ENCODE results near the gene WNT8B.

The WNT8B gene

GRCh38 chr10:100485366-100485765, 22.6 kb downstream of the WNT8B start:
- no peak for DNase-seq
- TF ChIP-seq CTCF (IDR thresholded peaks at IDR 0.05), result no peak
- peaks cover 64% of the 10 kb centered on the region for H3K27me3 Mint-ChIP-seq (ENCODE audit: low read depth, poor library complexity)
- H3K4me1 Mint-ChIP-seq, result peaks cover 46% of the 10 kb centered on the region
- H3K4me3 Mint-ChIP-seq, result peak overlapping the region; percentile 53
- H3K27ac Mint-ChIP-seq, result no peak overlapping the region
- H3K9me3 Mint-ChIP-seq, result no peaks in the 10 kb centered on the region
- peaks cover 31% of the 10 kb centered on the region for H3K36me3 Mint-ChIP-seq (ENCODE audit: low read depth)

DNA sequence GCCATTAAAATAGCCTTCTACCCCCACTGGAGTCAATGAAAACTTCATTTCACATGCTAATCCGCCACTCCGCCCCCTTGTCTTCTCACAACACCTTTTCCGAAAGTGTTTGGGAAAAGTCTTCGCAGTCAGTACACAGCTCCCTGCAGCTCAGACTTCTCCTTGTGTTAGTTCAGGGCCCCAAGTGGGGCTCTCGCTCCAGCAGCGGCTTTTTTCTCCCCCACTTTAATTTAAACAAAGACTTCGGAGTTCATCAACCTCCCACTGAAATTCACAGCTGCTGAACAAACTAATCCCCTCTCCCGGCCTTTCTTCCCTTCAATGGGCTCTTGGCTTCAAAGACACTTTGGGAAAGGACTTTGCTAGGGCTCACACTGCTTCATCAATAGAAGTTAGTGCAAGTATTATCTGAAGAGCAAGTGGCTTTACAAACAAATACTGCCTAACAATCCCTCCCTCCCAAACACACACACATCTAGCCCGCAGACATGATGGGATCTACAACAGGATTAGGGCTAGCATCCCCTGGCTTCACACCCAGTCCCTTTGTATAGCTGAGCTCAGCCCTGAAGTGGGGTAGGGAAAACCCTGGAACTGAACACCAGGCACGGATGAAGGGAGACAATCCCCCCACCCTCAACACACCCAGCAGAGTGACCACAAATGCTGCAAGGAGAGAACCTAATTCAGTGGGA, 23.1 kb downstream of the WNT8B start:
- no peaks in the 10 kb centered on the region for H3K9me3 Mint-ChIP-seq
- no peak for TF ChIP-seq CTCF (IDR thresholded peaks at IDR 0.05)
- peaks cover 43% of the 10 kb centered on the region for H3K4me1 Mint-ChIP-seq
- peaks cover 61% of the 10 kb centered on the region for H3K27me3 Mint-ChIP-seq (ENCODE audit: low read depth, poor library complexity)
- DNase-seq, result no peak
- H3K27ac Mint-ChIP-seq, result no peak overlapping the region
- H3K36me3 Mint-ChIP-seq (ENCODE audit: low read depth), result peaks cover 36% of the 10 kb centered on the region
- H3K4me3 Mint-ChIP-seq, result peak overlapping the region; percentile 53

GRCh38 chr10:100487529-100487928, 24.7 kb downstream of the WNT8B start:
- peaks cover 39% of the 10 kb centered on the region for H3K36me3 Mint-ChIP-seq (ENCODE audit: low read depth)
- no peaks in the 10 kb centered on the region for H3K9me3 Mint-ChIP-seq
- no peak overlapping the region for H3K27ac Mint-ChIP-seq
- DNase-seq, result no peak
- TF ChIP-seq CTCF (IDR thresholded peaks at IDR 0.05), result no peak
- H3K4me1 Mint-ChIP-seq, result peaks cover 33% of the 10 kb centered on the region
- H3K27me3 Mint-ChIP-seq (ENCODE audit: low read depth, poor library complexity), result peaks cover 45% of the 10 kb centered on the region
- no peak overlapping the region for H3K4me3 Mint-ChIP-seq

DNA sequence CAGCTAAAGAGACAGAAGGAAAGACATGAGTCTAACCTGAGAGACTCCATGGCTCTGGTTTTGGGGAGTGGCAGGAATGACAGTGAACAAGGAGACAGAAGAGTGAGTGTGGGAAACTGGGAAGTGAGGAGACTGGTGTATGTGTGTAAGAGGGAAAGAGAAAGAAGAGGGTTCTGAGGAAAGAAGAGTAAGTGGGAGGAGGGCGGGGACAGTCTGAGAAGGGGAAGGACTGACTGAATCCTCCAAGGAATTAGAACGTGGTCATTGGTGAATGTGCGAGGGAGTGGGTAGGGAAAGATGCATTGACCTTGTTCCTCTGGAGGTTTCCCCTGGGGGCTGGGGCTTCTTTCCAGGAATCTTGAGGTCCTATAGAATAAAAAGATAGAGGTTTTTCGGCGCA, 26.6 kb downstream of the WNT8B start:
- no peak for DNase-seq
- H3K4me3 Mint-ChIP-seq, result no peak overlapping the region
- peaks cover 29% of the 10 kb centered on the region for H3K27me3 Mint-ChIP-seq (ENCODE audit: low read depth, poor library complexity)
- H3K36me3 Mint-ChIP-seq (ENCODE audit: low read depth), result peaks cover 52% of the 10 kb centered on the region
- H3K9me3 Mint-ChIP-seq, result no peaks in the 10 kb centered on the region
- no peak for TF ChIP-seq CTCF (IDR thresholded peaks at IDR 0.05)
- peaks cover 22% of the 10 kb centered on the region for H3K4me1 Mint-ChIP-seq
- H3K27ac Mint-ChIP-seq, result no peak overlapping the region

GRCh38 chr10:100490531-100490930, 27.7 kb downstream of the WNT8B start:
- TF ChIP-seq CTCF (IDR thresholded peaks at IDR 0.05), result no peak
- Mint-ChIP-seq H3K4me1 (peaks cover 11% of the 10 kb centered on the region), H3K27ac (no peak overlapping the region), H3K4me3 (no peak overlapping the region), H3K9me3 (no peaks in the 10 kb centered on the region), H3K27me3 (ENCODE audit: low read depth, poor library complexity) (peaks cover 17% of the 10 kb centered on the region), H3K36me3 (ENCODE audit: low read depth) (peaks cover 59% of the 10 kb centered on the region)
- no peak for DNase-seq

GRCh38 chr10:100496567-100496966, 33.8 kb downstream of the WNT8B start:
- peaks cover 48% of the 10 kb centered on the region for H3K36me3 Mint-ChIP-seq (ENCODE audit: low read depth)
- H3K27me3 Mint-ChIP-seq (ENCODE audit: low read depth, poor library complexity), result peaks cover 6% of the 10 kb centered on the region
- no peaks in the 10 kb centered on the region for H3K4me1 Mint-ChIP-seq
- no peak overlapping the region for H3K4me3 Mint-ChIP-seq
- H3K9me3 Mint-ChIP-seq, result no peaks in the 10 kb centered on the region
- no peak for TF ChIP-seq CTCF (IDR thresholded peaks at IDR 0.05)
- no peak for DNase-seq
- no peak overlapping the region for H3K27ac Mint-ChIP-seq

All from nephron progenitor cell (in vitro differentiated cells).